Smooth muscle cell (in vitro differentiated cells): ENCODE data around the gene AMN. TPM values are rescaled to one million over a fixed set of nuclear protein-coding genes. Genes with fewer than 3 reads are reported as not detected.

Source experiments
- DNase-seq: peaks from one replicate; lab custom pipeline; 2025; ENCODE audit not compliant: unreplicated experiment; lab: John Stamatoyannopoulos, UW
- H2AFZ ChIP-seq: fragments of 200-600 bp; sonication (generic); 2 replicates; pipeline ENCODE4 v1.6.0; 2016; ENCODE audit warnings: antibody characterized with exemption, low read depth, mild to moderate bottlenecking
- H3F3A ChIP-seq: fragments of 200-600 bp; sonication (generic); 2 replicates; pipeline ENCODE4 v1.6.0; 2017; ENCODE audit warnings: antibody characterized with exemption, low read depth
- H3K27ac ChIP-seq: fragments of 200-600 bp; sonication (generic); 2 replicates; pipeline ENCODE4 v1.5.1; 2016; ENCODE audit warnings: low read depth, mild to moderate bottlenecking
- H3K27me3 ChIP-seq: fragments of 200-600 bp; sonication (generic); 2 replicates; pipeline ENCODE4 v1.6.1; 2016; ENCODE audit warnings: low read depth, mild to moderate bottlenecking
- H3K36me3 ChIP-seq: fragments of 200-600 bp; sonication (generic); 2 replicates; pipeline ENCODE4 v1.5.1; 2016; ENCODE audit warnings: low read depth
- H3K4me1 ChIP-seq: fragments of 200-600 bp; sonication (generic); 2 replicates; pipeline ENCODE4 v1.5.1; 2016; ENCODE audit warnings: low read depth
- H3K4me2 ChIP-seq: fragments of 200-600 bp; sonication (generic); 2 replicates; pipeline ENCODE4 v1.6.0; 2016; ENCODE audit warnings: mild to moderate bottlenecking
- H3K4me3 ChIP-seq: fragments of 200-600 bp; sonication (generic); 2 replicates; pipeline ENCODE4 v1.5.1; 2016; ENCODE audit warnings: mild to moderate bottlenecking
- H3K79me2 ChIP-seq: fragments of 200-600 bp; sonication (generic); 2 replicates; pipeline ENCODE4 v1.6.0; 2016; ENCODE audit warnings: low read depth, mild to moderate bottlenecking
- H3K9ac ChIP-seq: fragments of 200-600 bp; sonication (generic); 2 replicates; pipeline ENCODE4 v1.6.0; 2016; ENCODE audit warnings: low read depth
- H3K9me3 ChIP-seq: fragments of 200-600 bp; sonication (generic); replicated peaks from 2 replicates; pipeline ENCODE4 v1.5.1; 2016; ENCODE audit warnings: low read depth
- H4K20me1 ChIP-seq: fragments of 200-600 bp; sonication (generic); 2 replicates; pipeline ENCODE4 v1.6.0; 2016; ENCODE audit warnings: low read depth
- CTCF ChIP-seq: fragments of 200-600 bp; sonication (generic); IDR thresholded peaks from 2 replicates; pipeline ENCODE4 v1.5.1; 2017; ENCODE audit warnings: borderline replicate concordance, mild to moderate bottlenecking, antibody characterized with exemption; ENCODE audit not compliant: insufficient read depth, poor library complexity, severe bottlenecking
- WGBS: methylation state at CpG from one replicate; pipeline ENCODE4 v1.1.7; 2016; ENCODE audit warnings: low lambda C conversion rate; 5-methylcytosine and 5-hydroxymethylcytosine counted together
- polyA plus RNA-seq: library from polyadenylated mRNA; unstranded; fragments of >200 nt; fragmentation: Nextera tagmentation; extraction: Ambion mirVana; gene quantifications from 2 replicates; pipeline ENCODE4 v1.2.1, GENCODE V29; 2016
- total RNA-seq: library from RNA; depleted of rRNA; stranded (reverse); fragments of >200 nt; gene quantifications from 2 replicates; pipeline ENCODE4 v1.2.3, GENCODE V29; 2014

Gene AMN
- total and polyA plus RNA-seq, 2 experiments from 2014 or later: 0.31 to 0.65 TPM

GRCh38 chr14:102977475-102977874 lies 55.0 kb downstream of the AMN start:
- H3K9me3 ChIP-seq: no peaks in the 10 kb centered on the region
- peaks cover 5% of the 10 kb centered on the region for H3K79me2 ChIP-seq
- peaks cover 4% of the 10 kb centered on the region for H3K36me3 ChIP-seq
- no peak for TF ChIP-seq CTCF
- no peaks in the 10 kb centered on the region for H3K4me1 ChIP-seq
- 80% methylated on average over 8 of the region's 8 CpGs for WGBS
- no peak for DNase-seq
- no peaks in the 10 kb centered on the region for H3F3A ChIP-seq
- no peaks in the 10 kb centered on the region for H3K27me3 ChIP-seq
- H3K4me3 ChIP-seq: no peak overlapping the region
- no peak overlapping the region for H3K27ac ChIP-seq
- H2AFZ ChIP-seq: no peak overlapping the region
- H3K9ac ChIP-seq: no peak overlapping the region
- no peak overlapping the region for H3K4me2 ChIP-seq
- peaks cover 13% of the 10 kb centered on the region for H4K20me1 ChIP-seq

- H3K36me3 ChIP-seq: peaks cover 4% of the 10 kb centered on the region
- H4K20me1 ChIP-seq: peaks cover 20% of the 10 kb centered on the region
- H3K9me3 ChIP-seq: no peaks in the 10 kb centered on the region
Observed at GRCh38 chr14:102979406-102979805, 56.9 kb downstream of the AMN start.

GRCh38 chr14:102980409-102980810 lies 57.9 kb downstream of the AMN start:
- WGBS: 95% methylated on average over 8 of the region's 8 CpGs
- no peaks in the 10 kb centered on the region for H3K9me3 ChIP-seq
- no peaks in the 10 kb centered on the region for H3K4me1 ChIP-seq
- no peak overlapping the region for H3K27ac ChIP-seq
- no peaks in the 10 kb centered on the region for H3F3A ChIP-seq
- no peak overlapping the region for H3K9ac ChIP-seq
- H3K4me2 ChIP-seq: no peak overlapping the region
- DNase-seq: no peak
- no peak overlapping the region for H3K4me3 ChIP-seq
- no peak overlapping the region for H2AFZ ChIP-seq
- no peaks in the 10 kb centered on the region for H3K27me3 ChIP-seq
- no peaks in the 10 kb centered on the region for H3K36me3 ChIP-seq
- peaks cover 5% of the 10 kb centered on the region for H3K79me2 ChIP-seq
- peaks cover 24% of the 10 kb centered on the region for H4K20me1 ChIP-seq
- TF ChIP-seq CTCF: no peak

More at GRCh38 chr14:102979406-102979805, 56.9 kb downstream of the AMN start:
- H3K4me1 ChIP-seq: no peaks in the 10 kb centered on the region
- H2AFZ ChIP-seq: no peak overlapping the region
- DNase-seq: no peak
- TF ChIP-seq CTCF: no peak
- H3K4me2 ChIP-seq: no peak overlapping the region
- 97% methylated on average over 9 of the region's 9 CpGs for WGBS
- H3K9ac ChIP-seq: no peak overlapping the region
- no peaks in the 10 kb centered on the region for H3K27me3 ChIP-seq
- peaks cover 5% of the 10 kb centered on the region for H3K79me2 ChIP-seq
- H3K27ac ChIP-seq: no peak overlapping the region
- no peaks in the 10 kb centered on the region for H3F3A ChIP-seq
- H3K4me3 ChIP-seq: no peak overlapping the region

Other genes with a start within 250 kb of the AMN start
- gene TRAF3, start 145.2 kb upstream of the AMN start, total RNA-seq: 10.8 and 24.6 TPM in 2 replicates
- gene TRAF3, start 145.2 kb upstream of the AMN start, polyA plus RNA-seq: 9.4 and 13.1 TPM in 2 replicates
- 56.6 and 71.2 TPM in 2 replicates for gene CDC42BPB, start 134.9 kb downstream of the AMN start, total RNA-seq
- gene CDC42BPB, start 134.9 kb downstream of the AMN start, polyA plus RNA-seq: 11.3 and 14.4 TPM in 2 replicates
- not detected in 2 replicates for gene LBHD2, start 161.5 kb downstream of the AMN start, total RNA-seq
- not detected in 2 replicates for gene LBHD2, start 161.5 kb downstream of the AMN start, polyA plus RNA-seq
- gene EXOC3L4, start 172.1 kb downstream of the AMN start, total RNA-seq: not detected in 2 replicates
- not detected in 2 replicates for gene EXOC3L4, start 172.1 kb downstream of the AMN start, polyA plus RNA-seq
- 35.7 and 46.5 TPM in 2 replicates for gene TNFAIP2, start 200.8 kb downstream of the AMN start, total RNA-seq
- 57.7 and 76.5 TPM in 2 replicates for gene TNFAIP2, start 200.8 kb downstream of the AMN start, polyA plus RNA-seq